ENCODE results near the gene SLC23A3. TPM values are rescaled to one million over a fixed set of nuclear protein-coding genes. Genes with fewer than 3 reads are reported as not detected.

Gene SLC23A3
- total and polyA plus RNA-seq, 10 of the 15 experiments (the other 5 are each of a cell fraction or from before 2014, with no cell fraction given), result 0.07 to 1.0 (median 0.40) TPM; not detected in 1

GRCh38 chr2:219184121-219184520 lies 14.3 kb upstream of the SLC23A3 start:
- Histone ChIP-seq H3K4me3 (no peak overlapping the region), H3K4me2 (ENCODE audit: control insufficient read depth, insufficient read depth) (no peak overlapping the region), H3K9me3 (replicated peaks; ENCODE audit: control insufficient read depth, insufficient read depth, low read length) (no peaks in the 10 kb centered on the region), H3K27ac (ENCODE audit: control insufficient read depth, insufficient read depth) (no peak overlapping the region), H2AFZ (ENCODE audit: control insufficient read depth, low read depth, low read length) (no peak overlapping the region), H3K27me3 (replicated peaks in 1 of 2; ENCODE audit: control insufficient read depth in 2 of 2, insufficient read depth in 2 of 2, low read length in 1 of 2) (no peaks in the 10 kb centered on the region), H3K4me1 (ENCODE audit: control insufficient read depth, insufficient read depth, low read length) (peaks cover 7% of the 10 kb centered on the region), H3K9ac (ENCODE audit: control insufficient read depth, insufficient read depth, low read length) (no peak overlapping the region), H3K36me3 (ENCODE audit: control insufficient read depth in 2 of 2, insufficient read depth in 2 of 2, low read length in 1 of 2) (peaks cover 6 to 10% of the 10 kb centered on the region in 2 experiments; a peak in 3 of 4 replicates), H4K20me1 (ENCODE audit: control insufficient read depth, insufficient read depth) (no peaks in the 10 kb centered on the region), H3K79me2 (ENCODE audit: control insufficient read depth, insufficient read depth, low read length) (peaks cover 7% of the 10 kb centered on the region)
- no peak for ATAC-seq
- BruUV-seq (replicated peaks), result no TSS peak
- RAD21 ChIA-PET (ENCODE audit: unreplicated experiment), result no interaction called here
- SMC1A ChIA-PET (ENCODE audit: uncharacterized antibody, unreplicated experiment), result interaction anchor here (0.6 kb wide), 1 partner anchor 207 kb away, joined by 3 read pairs; no protein-coding TSS in a partner anchor
- in situ Hi-C loops (cut with MboI), result no loop called here
- FAIRE-seq, result no peak
- WGBS (ENCODE audit: insufficient coverage, insufficient replicate concordance, low lambda C conversion rate, missing lambda C conversion rate), result 100% methylated on average over 2 of the region's 2 CpGs
- CTCF ChIA-PET, result interaction anchor here (0.6 to 1.2 kb wide), 4 partner anchors 11 to 182 kb away, joined by 3 to 4 read pairs (median 3); partner anchors contain the start of gene DNAJB2
- POLR2A ChIA-PET, result interaction anchor here (0.6 kb wide), 2 partner anchors 21 to 119 kb away, joined by 3 to 4 read pairs; no protein-coding TSS in a partner anchor
- intact Hi-C loops (cut with micrococcal nuclease; ENCODE audit: unreplicated experiment), result no loop called here
- no peak for DNase-seq (ENCODE audit: low read depth, low spot score)
- TF ChIP-seq BHLHE40 (IDR thresholded peaks at IDR 0.05; ENCODE audit: borderline replicate concordance in 1 of 2, low read depth in 2 of 2, low read length in 1 of 2), result no peak
- no peak for TF ChIP-seq BRCA1 (IDR thresholded peaks at IDR 0.05; ENCODE audit: low read depth, low read length)
- no peak for TF ChIP-seq ZBTB11 (CRISPR knock-in tag; IDR thresholded peaks at IDR 0.05)
- no peak for TF ChIP-seq ATF3 (IDR thresholded peaks at IDR 0.05; ENCODE audit: borderline replicate concordance, extremely low read depth, low read depth, low read length)
- TF ChIP-seq IRF4 (IDR thresholded peaks at IDR 0.05; ENCODE audit: low read depth, low read length), result no peak
- no peak for TF ChIP-seq EGR1 (IDR thresholded peaks at IDR 0.05; ENCODE audit: borderline replicate concordance in 1 of 2, low read depth in 2 of 2, low read length in 2 of 2)
- TF ChIP-seq POLR2A (IDR thresholded peaks at IDR 0.05; ENCODE audit: low read depth, low read length), result no peak
- TF ChIP-seq TBL1XR1 (IDR thresholded peaks at IDR 0.05; ENCODE audit: low read depth, low read length), result no peak
- TF ChIP-seq RBBP5 (conservative IDR thresholded peaks at IDR 0.05), result no peak
- TF ChIP-seq ASH2L (IDR thresholded peaks at IDR 0.05; ENCODE audit: borderline replicate concordance, low read depth), result no peak
- no peak for TF ChIP-seq RFX5 (IDR thresholded peaks at IDR 0.05; ENCODE audit: low read depth, low read length)
- TF ChIP-seq EZH2 (IDR thresholded peaks at IDR 0.05; ENCODE audit: borderline replicate concordance, control insufficient read depth, low read depth, low read length), result no peak
- TF ChIP-seq SIX5 (IDR thresholded peaks at IDR 0.05; ENCODE audit: low read depth, low read length, severe bottlenecking), result no peak
- no peak for TF ChIP-seq EP300 (IDR thresholded peaks at IDR 0.05; ENCODE audit: borderline replicate concordance in 1 of 2, control insufficient read depth in 1 of 2, low read depth in 2 of 2, low read length in 2 of 2)
- TF ChIP-seq RAD21 (IDR thresholded peaks at IDR 0.05; ENCODE audit: insufficient read depth, low read depth, low read length), result no peak
- TF ChIP-seq CREM (IDR thresholded peaks at IDR 0.05; ENCODE audit: low read depth), result no peak
- no peak for TF ChIP-seq RUNX3 (IDR thresholded peaks at IDR 0.05; ENCODE audit: low read length)
